Stomach (tissue), 9 donors: Measurements from ENCODE around the gene COMMD7. TPM values are rescaled to one million over a fixed set of nuclear protein-coding genes. Genes with fewer than 3 reads are reported as not detected.

Experiments used
- DNase-seq, 2 donors: peaks; one replicate each; pipeline versions ENCODE4 v3.0.0 to v3.0.0-alpha.2; 2013 to 2019
- H3K27ac ChIP-seq, 5 donors: fragments of 200-600 bp in 4 of 5; sonication (generic) in 4 of 5; one replicate each; pipeline ENCODE4 v1.5.1; 2013 to 2019; ENCODE audit warnings: mild to moderate bottlenecking in 1 of 5, moderate library complexity in 1 of 5
- H3K27me3 ChIP-seq, 3 donors: fragments of 200-600 bp; sonication (generic); one replicate each; pipeline ENCODE4 v1.5.1; 2017 to 2019; ENCODE audit warnings: mixed run types in 1 of 3
- H3K36me3 ChIP-seq, 4 donors: fragments of 200-600 bp; sonication (generic); 1 replicate in 3 of 4; 2 replicates in 1 of 4; pipeline ENCODE4 v1.5.1; 2016 to 2019
- H3K4me1 ChIP-seq, 4 donors: fragments of 200-600 bp; sonication (generic); one replicate each; pipeline ENCODE4 v1.5.1; 2016 to 2019
- H3K4me3 ChIP-seq, 4 donors: fragments of 200-600 bp; sonication (generic) in 3 of 4; one replicate each; pipeline ENCODE4 v1.5.1; 2016 to 2019; ENCODE audit warnings: mild to moderate bottlenecking in 1 of 4
- H3K9me3 ChIP-seq, 4 donors: fragments of 200-600 bp; sonication (generic); one replicate each; pipeline ENCODE4 v1.5.1; 2016 to 2019
- CTCF ChIP-seq, 7 experiments: fragments of 450-650 bp in 4 of 7; fragments of 200-600 bp in 3 of 7; sonication (generic) in 3 of 7; IDR thresholded peaks; one replicate each; pipeline ENCODE4 v1.5.1; 2016 to 2019; ENCODE audit warnings: antibody characterized with exemption in 7 of 7, control low read depth in 2 of 7, mild to moderate bottlenecking in 1 of 7
- EP300 ChIP-seq: sonication (generic); formaldehyde crosslinking; IDR thresholded peaks from one replicate; pipeline ENCODE4 v1.6.1; 2017; ENCODE audit warnings: antibody characterized with exemption
- POLR2A ChIP-seq, 4 donors: fragments of 450-650 bp; IDR thresholded peaks; one replicate each; pipeline ENCODE4 v1.6.1; 2016; ENCODE audit warnings: antibody characterized with exemption in 4 of 4, control low read depth in 2 of 4, mild to moderate bottlenecking in 1 of 4, moderate library complexity in 1 of 4
- POLR2AphosphoS5 ChIP-seq, 3 donors: sonication (generic); formaldehyde crosslinking; IDR thresholded peaks; one replicate each; pipeline ENCODE4 v1.6.1; 2016; ENCODE audit warnings: antibody characterized with exemption in 3 of 3
- WGBS, 5 donors: extraction: QIAGEN DNeasy Blood & Tissue Kit in 3 of 5; methylation state at CpG; one replicate each; pipeline versions ENCODE4 v1.1.5 to v1.1.7; 2013 to 2018; 5-methylcytosine and 5-hydroxymethylcytosine counted together
- intact Hi-C: fragments of 100-400 bp; cut with DNase I; formaldehyde crosslinking; loops from one replicate; pipeline ENCODE4 v1.15.1; 2023; ENCODE audit warnings: low total_unique reads
- polyA plus RNA-seq, 3 donors: library from polyadenylated mRNA; stranded (reverse); fragments of 200-250 nt; gene quantifications; one replicate each; pipeline ENCODE4 v1.2.3, GENCODE V29; 2013
- total RNA-seq, 5 donors: library from RNA; depleted of rRNA; stranded (reverse); fragments of >200 nt; gene quantifications; one replicate each; pipeline versions ENCODE4 v1.1.0 to v1.2.3, GENCODE V29; 2014 to 2016
- donor health status: healthy with polysubstance abuse.
- donor health status: Bipolar disorder and iron deficiency.
- donor health status: healthy.

Gene COMMD7
- total and polyA plus RNA-seq, 8 donors: 3.8 to 61.9 (median 24.3) TPM

- no peaks in the 10 kb centered on the region for H3K36me3 ChIP-seq
- no peak for TF ChIP-seq POLR2A (IDR thresholded peaks at IDR 0.05)
- TF ChIP-seq CTCF (IDR thresholded peaks at IDR 0.05): peak in 5 of 7 experiments; percentile 21 to 57 (median 53)
- intact Hi-C loops: loop anchor here (5.0 kb wide), 1 partner anchor 103 kb away; no protein-coding TSS in a partner anchor
Observed at GRCh38 chr20:32674362-32674789, 68.9 kb downstream of the COMMD7 start.

GRCh38 chr20:32672982-32673851, 70.0 kb downstream of the COMMD7 start:
- peak in 1 of 2 donors; percentile 27 for DNase-seq
- intact Hi-C loops: loop anchor here (5.0 kb wide), 1 partner anchor 104 kb away; no protein-coding TSS in a partner anchor
- H3K27ac ChIP-seq: peak overlapping the region in 3 of 5 donors; percentile 8 to 50 (median 35)
- no peaks in the 10 kb centered on the region for H3K36me3 ChIP-seq
- H3K4me1 ChIP-seq: peaks cover 0 to 14% (median 3%) of the 10 kb centered on the region in 4 donors
- TF ChIP-seq EP300: no peak
- TF ChIP-seq POLR2AphosphoS5 (IDR thresholded peaks at IDR 0.05): no peak
- no peak for TF ChIP-seq CTCF (IDR thresholded peaks at IDR 0.05)
- no peak for TF ChIP-seq POLR2A (IDR thresholded peaks at IDR 0.05)
- H3K9me3 ChIP-seq: no peaks in the 10 kb centered on the region
- WGBS, 5 donors: 57 to 72% (median 71%) methylated on average over 17 to 22 of the region's 22 CpGs
- H3K27me3 ChIP-seq: no peaks in the 10 kb centered on the region
- no peak overlapping the region for H3K4me3 ChIP-seq

More at GRCh38 chr20:32674362-32674789, 68.9 kb downstream of the COMMD7 start:
- peaks cover 0 to 14% (median 3%) of the 10 kb centered on the region in 4 donors for H3K4me1 ChIP-seq
- H3K27me3 ChIP-seq: no peaks in the 10 kb centered on the region
- no peak overlapping the region for H3K27ac ChIP-seq
- no peaks in the 10 kb centered on the region for H3K9me3 ChIP-seq
- WGBS, 5 donors: 41 to 54% (median 50%) methylated on average over 5 of the region's 5 CpGs
- DNase-seq: peak; percentile 56 to 66
- no peak overlapping the region for H3K4me3 ChIP-seq

DNA sequence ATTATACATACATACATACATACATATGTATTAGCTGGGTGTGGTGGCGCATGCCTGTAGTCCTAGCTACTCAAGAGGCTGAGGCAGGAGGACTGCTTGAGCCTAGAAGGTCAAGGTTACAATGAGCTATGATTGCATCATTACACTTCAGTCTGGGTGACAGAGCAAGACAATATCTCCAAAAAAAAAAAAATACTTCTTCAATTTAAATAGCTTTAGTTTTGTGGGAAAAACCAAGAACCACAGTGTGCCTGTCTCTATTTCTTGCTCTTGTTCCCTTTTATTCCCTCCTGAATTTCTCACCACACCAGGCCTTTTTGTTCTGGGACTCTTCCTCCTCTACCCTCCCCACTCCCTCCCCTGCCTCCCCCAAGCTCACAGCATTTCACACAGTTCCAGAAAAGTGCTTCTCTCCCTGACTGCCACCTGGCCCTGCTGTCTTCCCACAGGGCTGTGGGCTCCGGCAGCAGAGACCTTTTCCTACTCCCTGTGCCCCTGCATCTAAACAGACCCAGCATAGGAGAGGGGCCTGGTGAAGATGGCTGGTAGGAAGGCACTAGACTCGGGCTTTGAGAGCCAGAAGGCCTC, 70.8 kb downstream of the COMMD7 start:
- peak overlapping the region in 2 of 5 donors; percentile 35 to 50 for H3K27ac ChIP-seq
- no peaks in the 10 kb centered on the region for H3K9me3 ChIP-seq
- intact Hi-C loops: loop anchor here (5.0 kb wide), 1 partner anchor 105 kb away; no protein-coding TSS in a partner anchor
- H3K4me3 ChIP-seq: no peak overlapping the region
- H3K36me3 ChIP-seq: no peaks in the 10 kb centered on the region
- H3K4me1 ChIP-seq: peaks cover 0 to 14% (median 3%) of the 10 kb centered on the region in 4 donors
- 59 to 75% (median 68%) methylated on average over 3 of the region's 3 CpGs for WGBS, 5 donors
- no peak for DNase-seq
- TF ChIP-seq POLR2A (IDR thresholded peaks at IDR 0.05): no peak
- TF ChIP-seq POLR2AphosphoS5 (IDR thresholded peaks at IDR 0.05): no peak
- no peak for TF ChIP-seq EP300
- TF ChIP-seq CTCF (IDR thresholded peaks at IDR 0.05): no peak
- H3K27me3 ChIP-seq: no peaks in the 10 kb centered on the region

DNA sequence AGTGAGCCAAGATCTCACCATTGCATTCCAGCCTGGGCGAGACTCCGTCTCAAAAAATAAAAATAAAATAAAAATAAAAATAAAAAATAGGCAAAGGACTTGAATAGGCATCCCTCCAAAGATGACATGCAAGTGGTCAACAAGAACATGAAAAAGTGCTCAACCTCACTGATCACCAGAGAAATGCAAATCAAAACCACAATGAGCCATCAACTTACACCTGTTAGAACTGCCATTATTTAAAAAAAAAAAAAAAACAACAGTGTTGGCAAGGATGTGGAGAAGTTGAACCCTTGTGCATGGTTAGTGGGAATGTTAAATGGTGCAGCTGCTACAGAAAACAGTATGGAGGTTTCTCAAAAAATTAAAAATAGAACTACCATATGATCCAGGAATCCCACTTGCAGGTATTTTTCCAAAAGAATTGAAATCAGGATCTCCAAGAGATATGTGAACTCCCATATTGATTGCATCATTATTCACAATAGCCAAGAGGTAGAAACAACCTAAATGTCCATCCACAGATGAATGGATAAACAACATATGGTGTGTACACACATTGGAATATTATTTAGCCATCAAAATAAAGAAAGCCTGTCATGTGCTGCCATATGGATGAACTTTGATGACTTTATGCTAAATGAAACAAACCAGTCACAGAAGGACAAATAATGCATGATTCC, 72.4 kb downstream of the COMMD7 start:
- 85 to 100% (median 97%) methylated on average over 2 of the region's 2 CpGs for WGBS, 5 donors
- TF ChIP-seq EP300 (no peak), POLR2AphosphoS5 (IDR thresholded peaks at IDR 0.05) (no peak), CTCF (IDR thresholded peaks at IDR 0.05) (no peak), POLR2A (IDR thresholded peaks at IDR 0.05) (no peak)
- Histone ChIP-seq H3K27ac (no peak overlapping the region), H3K27me3 (no peaks in the 10 kb centered on the region), H3K9me3 (no peaks in the 10 kb centered on the region), H3K4me3 (no peak overlapping the region), H3K4me1 (peaks cover 0 to 14% (median 3%) of the 10 kb centered on the region in 4 donors), H3K36me3 (no peaks in the 10 kb centered on the region)
- DNase-seq: no peak
- intact Hi-C loops: loop anchor here (5.0 kb wide), 1 partner anchor 106 kb away; no protein-coding TSS in a partner anchor
